ENCODE measurements around the gene TMEM221.
A peak's percentile ranks its signal among the peaks of the same experiment; 100 is the strongest.

The TMEM221 gene

GRCh38 chr19:17419621-17420474 lies 28.6 kb downstream of the TMEM221 start, which contains the start of gene MVB12A:
TSS of gene MVB12A (plus strand) at chr19:17420047. CDS start at chr19:17420136, 89 bp downstream.
- DNase-seq: peak; percentile 97
- no peaks in the 10 kb centered on the region for H3K9me3 ChIP-seq (ENCODE audit: severe bottlenecking)
- H3K36me3 ChIP-seq: peaks cover 15% of the 10 kb centered on the region

GRCh38 chr19:17419154-17419620 lies 29.3 kb downstream of the TMEM221 start:
- Histone ChIP-seq H3K27me3 (ENCODE audit: insufficient read depth, low read depth, severe bottlenecking) (no peaks in the 10 kb centered on the region), H3K27ac (peak overlapping the region; percentile 51), H3K9me3 (ENCODE audit: severe bottlenecking) (no peaks in the 10 kb centered on the region), H3K36me3 (peaks cover 15% of the 10 kb centered on the region), H3K4me3 (ENCODE audit: low read depth, low read length) (peak overlapping the region; percentile 49)
- DNase-seq: no peak
- TF ChIP-seq, protein P1, sequence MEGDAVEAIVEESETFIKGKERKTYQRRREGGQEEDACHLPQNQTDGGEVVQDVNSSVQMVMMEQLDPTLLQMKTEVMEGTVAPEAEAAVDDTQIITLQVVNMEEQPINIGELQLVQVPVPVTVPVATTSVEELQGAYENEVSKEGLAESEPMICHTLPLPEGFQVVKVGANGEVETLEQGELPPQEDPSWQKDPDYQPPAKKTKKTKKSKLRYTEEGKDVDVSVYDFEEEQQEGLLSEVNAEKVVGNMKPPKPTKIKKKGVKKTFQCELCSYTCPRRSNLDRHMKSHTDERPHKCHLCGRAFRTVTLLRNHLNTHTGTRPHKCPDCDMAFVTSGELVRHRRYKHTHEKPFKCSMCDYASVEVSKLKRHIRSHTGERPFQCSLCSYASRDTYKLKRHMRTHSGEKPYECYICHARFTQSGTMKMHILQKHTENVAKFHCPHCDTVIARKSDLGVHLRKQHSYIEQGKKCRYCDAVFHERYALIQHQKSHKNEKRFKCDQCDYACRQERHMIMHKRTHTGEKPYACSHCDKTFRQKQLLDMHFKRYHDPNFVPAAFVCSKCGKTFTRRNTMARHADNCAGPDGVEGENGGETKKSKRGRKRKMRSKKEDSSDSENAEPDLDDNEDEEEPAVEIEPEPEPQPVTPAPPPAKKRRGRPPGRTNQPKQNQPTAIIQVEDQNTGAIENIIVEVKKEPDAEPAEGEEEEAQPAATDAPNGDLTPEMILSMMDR (IDR thresholded peaks at IDR 0.05; ENCODE audit: low read depth, low read length): no peak

More at GRCh38 chr19:17419621-17420474, 28.6 kb downstream of the TMEM221 start, which contains the start of gene MVB12A:
- H3K4me3 ChIP-seq (ENCODE audit: low read depth, low read length): peak within 1 kb of the TSS; percentile 72
- TF ChIP-seq, protein P1 (IDR thresholded peaks at IDR 0.05; ENCODE audit: low read depth, low read length): 0 out of 2 replicates have a peak, but pooled peaks have one; percentile 12
- no peaks in the 10 kb centered on the region for H3K27me3 ChIP-seq (ENCODE audit: insufficient read depth, low read depth, severe bottlenecking)
- peak within 1 kb of the TSS; percentile 60 for H3K27ac ChIP-seq

DNA sequence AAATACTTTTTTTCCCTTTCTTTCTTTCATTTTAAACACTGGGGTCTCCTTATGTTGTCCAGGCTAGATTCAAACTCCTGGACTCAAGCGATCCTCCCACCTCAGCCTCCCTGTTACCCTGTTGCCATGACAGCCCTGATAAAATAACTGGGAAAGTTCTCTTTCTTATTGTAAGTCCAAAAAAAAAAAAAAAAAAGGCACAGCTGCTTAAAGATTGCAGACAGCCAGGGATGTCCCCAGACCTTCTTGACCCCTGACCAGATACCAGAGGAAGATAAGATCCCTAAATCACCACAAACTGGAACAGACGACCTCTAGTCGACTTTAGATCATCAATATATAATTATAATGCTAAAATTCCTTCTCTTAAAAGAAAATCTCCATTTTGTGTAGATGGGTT lies 29.8 kb downstream of the TMEM221 start:
- Histone ChIP-seq H3K9me3 (ENCODE audit: severe bottlenecking) (no peaks in the 10 kb centered on the region), H3K36me3 (peaks cover 12% of the 10 kb centered on the region), H3K27me3 (ENCODE audit: insufficient read depth, low read depth, severe bottlenecking) (no peaks in the 10 kb centered on the region), H3K27ac (peak overlapping the region; percentile 51; the same call in 1 of the 2 replicates), H3K4me3 (ENCODE audit: low read depth, low read length) (no peak overlapping the region)
- DNase-seq: no peak
- TF ChIP-seq, protein P1 (IDR thresholded peaks at IDR 0.05; ENCODE audit: low read depth, low read length): no peak

DNA sequence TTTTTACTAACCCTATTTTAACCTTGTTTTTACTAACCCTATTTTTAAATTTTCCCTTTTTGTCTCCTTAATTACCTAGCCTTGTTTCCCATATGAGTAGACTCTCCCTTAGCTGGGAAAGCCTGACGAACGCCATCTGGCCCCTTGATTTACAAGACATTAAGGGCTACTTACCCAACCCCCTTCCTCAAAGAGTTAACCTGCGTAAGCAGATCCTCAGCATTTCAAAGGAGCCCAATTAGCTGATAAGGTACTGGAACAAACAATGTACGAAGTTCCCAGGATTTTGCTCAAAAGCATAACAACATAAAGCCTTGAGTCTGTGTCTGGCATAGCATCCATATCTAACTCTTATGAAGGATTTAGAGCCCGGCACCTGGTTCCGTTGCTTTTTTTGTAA lies 33.3 kb downstream of the TMEM221 start:
- H3K36me3 ChIP-seq: no peaks in the 10 kb centered on the region
- TF ChIP-seq, protein P1 (IDR thresholded peaks at IDR 0.05; ENCODE audit: low read depth, low read length): no peak
- H3K27me3 ChIP-seq (ENCODE audit: insufficient read depth, low read depth, severe bottlenecking): no peaks in the 10 kb centered on the region
- DNase-seq: peak; percentile 83
- H3K9me3 ChIP-seq (ENCODE audit: severe bottlenecking): no peaks in the 10 kb centered on the region
- peak overlapping the region; percentile 41 for H3K4me3 ChIP-seq (ENCODE audit: low read depth, low read length)
- H3K27ac ChIP-seq: peak overlapping the region; percentile 82

- Histone ChIP-seq H3K4me3 (ENCODE audit: low read depth, low read length) (no peak overlapping the region), H3K9me3 (ENCODE audit: severe bottlenecking) (no peaks in the 10 kb centered on the region), H3K36me3 (no peaks in the 10 kb centered on the region), H3K27ac (peak overlapping the region; percentile 82), H3K27me3 (ENCODE audit: insufficient read depth, low read depth, severe bottlenecking) (no peaks in the 10 kb centered on the region)
- TF ChIP-seq, protein P1 (IDR thresholded peaks at IDR 0.05; ENCODE audit: low read depth, low read length): no peak
- no peak for DNase-seq
Measured at GRCh38 chr19:17414097-17414496, 34.4 kb downstream of the TMEM221 start.
